Raji (cell line): ENCODE measurements around the gene CCL11.

Experiments used
- POLR2A ChIP-seq: IDR thresholded peaks from 2 replicates; pipeline ENCODE4 v1.6.1; 2011; ENCODE audit warnings: low read depth, low read length, control low read depth; ENCODE audit not compliant: insufficient read depth

Gene CCL11

GRCh38 chr17:34283571-34283970 lies 2.0 kb upstream of the CCL11 start:
- no peak for TF ChIP-seq POLR2A

GRCh38 chr17:34287875-34288274 lies 2.3 kb downstream of the CCL11 start:
- TF ChIP-seq POLR2A = no peak

GRCh38 chr17:34290586-34290985 lies 5.0 kb downstream of the CCL11 start:
- no peak for TF ChIP-seq POLR2A

- no peak for TF ChIP-seq POLR2A
Measured at GRCh38 chr17:34291721-34292348, 6.3 kb downstream of the CCL11 start.

GRCh38 chr17:34299027-34299426 lies 13.5 kb downstream of the CCL11 start:
- no peak for TF ChIP-seq POLR2A

GRCh38 chr17:34299956-34300577 lies 14.5 kb downstream of the CCL11 start:
- TF ChIP-seq POLR2A = no peak

GRCh38 chr17:34300652-34301370 lies 15.3 kb downstream of the CCL11 start:
- no peak for TF ChIP-seq POLR2A

- TF ChIP-seq POLR2A = no peak
Measured at GRCh38 chr17:34301986-34302385, 16.4 kb downstream of the CCL11 start.

- TF ChIP-seq POLR2A = no peak
Measured at GRCh38 chr17:34302636-34303035, 17.1 kb downstream of the CCL11 start.

GRCh38 chr17:34303606-34304005 lies 18.1 kb downstream of the CCL11 start:
- TF ChIP-seq POLR2A = no peak

GRCh38 chr17:34305061-34305460 lies 19.5 kb downstream of the CCL11 start:
- TF ChIP-seq POLR2A = no peak

- no peak for TF ChIP-seq POLR2A
Measured at GRCh38 chr17:34305606-34306005, 20.1 kb downstream of the CCL11 start.

GRCh38 chr17:34306466-34306865 lies 20.9 kb downstream of the CCL11 start:
- no peak for TF ChIP-seq POLR2A

- TF ChIP-seq POLR2A = no peak
Measured at GRCh38 chr17:34307110-34307509, 21.6 kb downstream of the CCL11 start.

GRCh38 chr17:34308371-34308770 lies 22.8 kb downstream of the CCL11 start:
- TF ChIP-seq POLR2A = no peak

- TF ChIP-seq POLR2A = no peak
Measured at GRCh38 chr17:34311291-34311690, 25.7 kb downstream of the CCL11 start.
